Measurements from ENCODE around the gene OCA2.

DNA sequence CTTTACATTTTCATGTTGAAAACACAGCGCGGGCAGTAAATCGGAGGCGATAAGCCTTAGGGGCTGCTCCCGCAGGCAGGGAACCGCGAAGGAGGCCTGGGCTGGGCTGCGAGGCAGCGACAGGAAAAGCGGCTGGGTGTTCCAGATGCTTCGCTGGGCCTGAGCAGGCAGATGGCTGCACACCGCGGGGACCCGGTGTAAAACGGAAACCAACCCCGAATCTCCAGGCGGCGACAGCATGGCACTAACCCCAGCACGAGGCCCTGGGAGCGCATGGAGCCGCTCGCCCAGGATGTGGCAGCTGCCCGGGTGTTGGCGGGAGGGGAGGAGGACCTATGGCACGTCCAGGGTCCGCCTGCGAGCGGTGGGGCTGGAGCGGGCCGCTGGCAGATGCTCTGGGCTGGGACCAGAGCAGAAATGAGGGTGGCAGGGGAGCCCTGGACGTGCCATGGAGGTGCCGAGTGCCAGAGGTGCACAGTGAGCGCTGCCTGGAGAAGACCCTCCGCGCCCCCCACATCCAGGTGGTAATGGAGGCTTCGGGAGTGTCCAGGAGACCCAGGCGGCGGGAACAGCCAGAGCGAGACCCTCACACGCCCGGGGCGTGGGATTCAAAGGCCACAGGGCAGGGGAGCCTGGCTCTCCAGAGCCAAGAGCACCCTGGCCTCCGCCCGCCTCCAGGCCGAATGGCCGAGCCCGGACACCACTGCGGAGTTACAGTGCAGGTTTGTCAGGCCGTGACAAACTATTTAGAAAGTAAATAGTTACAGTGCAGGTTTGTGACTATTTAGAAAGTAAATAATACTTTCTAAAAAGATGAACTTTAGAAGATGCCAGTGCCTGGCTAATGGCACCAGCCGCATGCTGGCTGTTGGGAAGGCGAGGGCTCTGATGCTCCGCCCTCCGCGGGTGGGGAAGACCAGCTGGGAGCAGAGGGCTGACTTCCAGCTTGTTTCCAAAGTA is 293.6 kb downstream of the OCA2 start:
- TF ChIP-seq EZH2 (IDR thresholded peaks at IDR 0.05; ENCODE audit: insufficient read depth, poor library complexity, severe bottlenecking) (no peak), EZH2phosphoT487 (IDR thresholded peaks at IDR 0.05; ENCODE audit: insufficient read depth, low read depth) (no peak)

Measured in GM23248 (cell line).